CD14-positive monocyte (primary cell): Measurements from ENCODE around the gene SRR. TPM values are rescaled to one million over a fixed set of nuclear protein-coding genes. Genes with fewer than 3 reads are reported as not detected.

ENCODE experiments used
- DNase-seq, 3 donors: peaks; one replicate each; pipeline ENCODE4 v3.0.0-alpha.2; 2011 to 2022
- H2AFZ ChIP-seq: 2 replicates; pipeline ENCODE4 v1.6.0; 2012; ENCODE audit warnings: mild to moderate bottlenecking, low read depth, low read length, inconsistent platforms; ENCODE audit not compliant: insufficient read depth, poor library complexity, severe bottlenecking
- H3K27ac ChIP-seq, 2 donors: 1 replicate in 1 of 2; 2 replicates in 1 of 2; pipeline ENCODE4 v1.5.1; 2012 to 2013; ENCODE audit warnings: low read length in 2 of 2, control low read depth in 1 of 2, inconsistent platforms in 1 of 2, low read depth in 1 of 2, mild to moderate bottlenecking in 1 of 2
- H3K27me3 ChIP-seq, 2 donors: one replicate each; pipeline versions ENCODE4 v1.6.0 to v1.6.1; 2011 to 2013; ENCODE audit warnings: low read length in 2 of 2; ENCODE audit not compliant: control insufficient read depth in 2 of 2, insufficient read depth in 2 of 2
- H3K36me3 ChIP-seq, 2 donors: replicated peaks in 1 of 2; 1 replicate in 1 of 2; 2 replicates in 1 of 2; pipeline versions ENCODE4 v1.5.1 to v1.6.1; 2012 to 2013; ENCODE audit warnings: low read length in 2 of 2, control low read depth in 1 of 2, inconsistent platforms in 1 of 2, mild to moderate bottlenecking in 1 of 2; ENCODE audit not compliant: insufficient read depth in 2 of 2, control insufficient read depth in 1 of 2
- H3K4me1 ChIP-seq, 2 donors: 1 replicate in 1 of 2; 2 replicates in 1 of 2; pipeline versions ENCODE4 v1.5.1 to v1.6.1; 2012 to 2013; ENCODE audit warnings: low read length in 2 of 2, control low read depth in 1 of 2, inconsistent platforms in 1 of 2, mild to moderate bottlenecking in 1 of 2, moderate library complexity in 1 of 2; ENCODE audit not compliant: insufficient read depth in 2 of 2, control insufficient read depth in 1 of 2
- H3K4me2 ChIP-seq: replicated peaks from 2 replicates; pipeline ENCODE3; 2012; ENCODE audit warnings: low read length, moderate library complexity, mild to moderate bottlenecking; ENCODE audit not compliant: poor library complexity, severe bottlenecking; ENCODE audit errors: extremely low read depth
- H3K4me3 ChIP-seq, 3 experiments: fragments of 200-600 bp in 1 of 3; sonication (generic) in 1 of 3; replicated peaks in 1 of 3; 1 replicate in 2 of 3; 2 replicates in 1 of 3; pipeline ENCODE4 v1.5.1; 2011 to 2013; ENCODE audit warnings: low read length in 3 of 3, mild to moderate bottlenecking in 3 of 3, control low read depth in 2 of 3, low read depth in 2 of 3, inconsistent platforms in 1 of 3, moderate library complexity in 1 of 3
- H3K79me2 ChIP-seq: 2 replicates; pipeline ENCODE4 v1.6.0; 2012; ENCODE audit warnings: mild to moderate bottlenecking, control low read depth, inconsistent platforms, low read length, moderate library complexity; ENCODE audit not compliant: insufficient read depth
- H3K9ac ChIP-seq: 2 replicates; pipeline ENCODE4 v1.6.0; 2017; ENCODE audit warnings: low read length, mild to moderate bottlenecking; ENCODE audit not compliant: insufficient read depth, poor library complexity, severe bottlenecking
- H3K9me3 ChIP-seq, 2 donors: replicated peaks in 1 of 2; 1 replicate in 1 of 2; 2 replicates in 1 of 2; pipeline versions ENCODE4 v1.5.1 to v1.6.1; 2012 to 2013; ENCODE audit warnings: low read length in 2 of 2, control low read depth in 1 of 2; ENCODE audit not compliant: control insufficient read depth in 1 of 2, insufficient read depth in 1 of 2
- H4K20me1 ChIP-seq: 2 replicates; pipeline ENCODE4 v1.6.0; 2012; ENCODE audit warnings: mild to moderate bottlenecking, low read length, control low read depth, moderate library complexity; ENCODE audit not compliant: insufficient read depth
- H3K27ac Mint-ChIP-seq, 7 donors: one replicate each; pipeline ENCODE4 v1.8.0; 2020; ENCODE audit warnings: mild to moderate bottlenecking in 7 of 7, mixed read lengths in 7 of 7, moderate library complexity in 6 of 7, inconsistent platforms in 2 of 7
- H3K27me3 Mint-ChIP-seq, 3 donors: one replicate each; pipeline ENCODE4 v1.8.0; 2021 to 2022; ENCODE audit warnings: low read depth in 3 of 3, mild to moderate bottlenecking in 3 of 3, mixed read lengths in 3 of 3, moderate library complexity in 3 of 3, inconsistent platforms in 1 of 3
- H3K36me3 Mint-ChIP-seq, 2 donors: one replicate each; pipeline ENCODE4 v1.8.0; 2020; ENCODE audit warnings: mixed read lengths in 2 of 2, inconsistent platforms in 1 of 2, mild to moderate bottlenecking in 1 of 2
- H3K4me1 Mint-ChIP-seq: one replicate; pipeline ENCODE4 v1.8.0; 2020; ENCODE audit warnings: mild to moderate bottlenecking, mixed read lengths
- H3K4me3 Mint-ChIP-seq, 2 donors: one replicate each; pipeline ENCODE4 v1.8.0; 2020; ENCODE audit warnings: mild to moderate bottlenecking in 2 of 2, mixed read lengths in 2 of 2, moderate library complexity in 1 of 2
- H3K9me3 Mint-ChIP-seq, 7 donors: one replicate each; pipeline ENCODE4 v1.8.0; 2020 to 2022; ENCODE audit warnings: mixed read lengths in 7 of 7, mild to moderate bottlenecking in 6 of 7, moderate library complexity in 6 of 7, inconsistent platforms in 2 of 7
- CTCF ChIP-seq: fragments of 200-600 bp; IDR thresholded peaks from one replicate; pipeline ENCODE4 v1.8.0; 2022; ENCODE audit warnings: antibody characterized with exemption, mild to moderate bottlenecking
- WGBS: methylation state at CpG from one replicate; pipeline ENCODE4 v1.1.5; 2013; ENCODE audit warnings: missing lambda C conversion rate; ENCODE audit not compliant: insufficient coverage; 5-methylcytosine and 5-hydroxymethylcytosine counted together
- intact Hi-C, 2 donors: fragments of 100-400 bp; cut with micrococcal nuclease; formaldehyde crosslinking; loops; one replicate each; pipeline versions ENCODE4 v1.15.0 to v1.15.1; 2023
- polyA plus RNA-seq, 3 donors: library from polyadenylated mRNA; depleted of rRNA in 1 of 3; unstranded in 2 of 3; stranded (reverse) in 1 of 3; fragments of 300-500 nt in 2 of 3; fragments of >200 nt in 1 of 3; fragmentation: Illumina TruSeq in 2 of 3; gene quantifications; 1 replicate in 2 of 3; 2 replicates in 1 of 3; pipeline ENCODE4 v1.2.3, GENCODE V29; 2012 to 2021

SRR gene
- polyA plus RNA-seq, 3 donors = 3.4 to 5.7 (median 3.7) TPM

DNA sequence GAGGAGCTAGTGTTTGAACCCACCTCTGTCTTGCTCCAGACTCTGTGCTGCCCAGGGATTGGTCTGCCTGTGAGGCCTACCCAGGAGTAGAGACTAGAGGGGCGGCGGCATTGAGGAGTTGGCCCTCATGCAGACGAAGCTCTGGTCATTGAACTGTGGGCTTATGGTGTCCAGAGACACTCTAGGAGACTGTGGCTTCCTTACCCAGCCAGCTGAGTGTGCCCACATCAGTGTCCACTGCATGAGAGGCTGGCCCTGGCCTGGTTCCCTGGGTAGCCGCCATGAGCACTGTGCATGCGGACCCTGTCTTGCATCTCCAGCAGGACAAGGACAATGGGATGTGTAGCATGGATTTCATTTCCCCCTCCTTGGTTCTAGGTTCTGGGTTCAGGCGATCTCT, 47.5 kb downstream of the SRR start:
- no peak overlapping the region for H2AFZ ChIP-seq
- H3K9ac ChIP-seq = no peak overlapping the region
- Mint-ChIP-seq H3K9me3 (no peaks in the 10 kb centered on the region), H3K36me3 (peaks cover 0 to 7% of the 10 kb centered on the region in 2 donors), H3K27ac (no peak overlapping the region), H3K27me3 (peaks cover 0 to 1% (median 0%) of the 10 kb centered on the region in 3 donors), H3K4me1 (no peaks in the 10 kb centered on the region), H3K4me3 (no peak overlapping the region)
- no peaks in the 10 kb centered on the region for H4K20me1 ChIP-seq
- 100% methylated on average over 6 of the region's 6 CpGs for WGBS
- H3K36me3 ChIP-seq = no peaks in the 10 kb centered on the region
- H3K4me3 ChIP-seq = no peak overlapping the region
- TF ChIP-seq CTCF = no peak
- no peaks in the 10 kb centered on the region for H3K4me1 ChIP-seq
- no peaks in the 10 kb centered on the region for H3K9me3 ChIP-seq
- no peak overlapping the region for H3K4me2 ChIP-seq
- no peak overlapping the region for H3K27ac ChIP-seq
- H3K27me3 ChIP-seq = no peaks in the 10 kb centered on the region
- no peaks in the 10 kb centered on the region for H3K79me2 ChIP-seq
- no peak for DNase-seq
- intact Hi-C loops = loop anchor here in 1 of 2 donors (5.0 kb wide), 1 partner anchor 299 kb away; no protein-coding TSS in a partner anchor

DNA sequence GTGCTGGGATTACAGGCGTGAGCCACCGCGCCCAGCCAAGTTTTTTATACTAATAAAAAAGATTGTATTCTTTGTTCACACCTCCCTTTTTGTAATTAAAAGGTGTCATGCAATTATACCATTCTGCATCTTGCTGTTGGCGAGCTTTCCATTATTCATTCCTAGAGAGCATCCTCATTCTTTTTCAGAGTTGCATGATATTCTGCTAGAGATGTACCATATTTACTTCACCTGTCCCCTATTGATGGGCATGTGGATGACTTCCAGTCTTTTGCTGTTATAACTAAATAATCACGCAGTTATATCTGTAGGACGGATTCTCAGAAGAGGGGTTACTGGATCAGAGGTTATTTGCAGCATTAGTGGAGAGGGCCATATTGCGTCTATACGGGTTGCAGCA, 50.6 kb downstream of the SRR start:
- Histone ChIP-seq H3K27me3 (no peaks in the 10 kb centered on the region), H3K4me3 (no peak overlapping the region), H3K79me2 (no peaks in the 10 kb centered on the region), H4K20me1 (no peaks in the 10 kb centered on the region), H3K9me3 (no peaks in the 10 kb centered on the region), H3K27ac (no peak overlapping the region), H3K4me1 (no peaks in the 10 kb centered on the region), H3K9ac (no peak overlapping the region), H3K36me3 (no peaks in the 10 kb centered on the region), H2AFZ (no peak overlapping the region), H3K4me2 (no peak overlapping the region)
- no peak overlapping the region for H3K27ac Mint-ChIP-seq
- peaks cover 0 to 3% (median 1%) of the 10 kb centered on the region in 3 donors for H3K27me3 Mint-ChIP-seq
- H3K4me1 Mint-ChIP-seq = no peaks in the 10 kb centered on the region
- no peak for DNase-seq
- peaks cover 0 to 8% of the 10 kb centered on the region in 2 donors for H3K36me3 Mint-ChIP-seq
- H3K4me3 Mint-ChIP-seq = no peak overlapping the region
- WGBS = no CpG with 5 or more reads among the region's 8 CpGs
- H3K9me3 Mint-ChIP-seq = no peaks in the 10 kb centered on the region
- intact Hi-C loops = loop anchor here in 1 of 2 donors (5.0 kb wide), 1 partner anchor 302 kb away; no protein-coding TSS in a partner anchor
- TF ChIP-seq CTCF = no peak
